GM10847 (cell line): ENCODE data around the gene CGREF1.

ENCODE experiments used
- POLR2A ChIP-seq: IDR thresholded peaks from 2 replicates; pipeline ENCODE4 v1.6.1; 2011; ENCODE audit not compliant: insufficient read length; ENCODE audit errors: extremely low read depth

Gene CGREF1

DNA sequence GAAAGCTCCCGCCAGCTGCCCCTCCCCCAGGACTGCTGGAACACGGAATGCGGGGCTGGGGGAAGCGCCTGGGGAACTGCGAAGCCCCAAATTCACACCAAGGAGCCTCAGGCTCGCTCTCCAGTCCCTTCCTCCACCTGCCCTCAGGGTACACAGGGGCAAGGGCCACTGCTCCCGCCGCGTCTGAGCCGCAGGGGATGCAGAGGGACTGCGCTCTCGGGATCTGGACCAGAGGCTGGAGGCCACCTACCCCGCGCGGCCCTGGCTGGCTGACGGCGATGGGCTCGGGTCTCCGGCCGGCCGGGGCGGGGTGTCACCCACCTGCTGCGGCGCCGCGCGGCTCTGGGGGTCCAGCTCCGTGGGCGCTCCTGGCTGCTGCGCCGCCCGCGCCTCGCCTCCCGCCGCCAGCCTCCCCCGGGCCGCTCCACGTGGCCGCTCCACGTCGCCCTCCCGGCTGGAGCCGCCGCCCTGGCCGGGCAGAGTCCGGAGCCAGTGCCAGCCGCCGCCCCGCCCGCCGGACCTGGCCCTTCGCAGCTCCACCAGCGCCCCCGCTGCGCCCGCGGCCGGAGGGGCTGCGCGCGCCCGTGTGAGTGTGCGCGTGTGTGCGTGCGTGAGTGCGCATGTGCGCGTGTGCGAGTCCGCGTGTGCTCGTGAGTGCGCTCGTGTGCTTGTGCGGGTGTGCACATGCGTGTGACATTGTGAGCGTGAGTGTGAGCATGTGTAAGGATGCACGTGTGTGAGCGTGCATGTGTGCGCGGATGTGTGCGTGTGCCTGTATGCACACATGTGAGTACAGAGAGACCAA lies at the start of gene CGREF1:
Gene CGREF1 (minus strand): TSS at position 604 of the 805 bp plus-strand sequence. CDS start 14,762 bp downstream, outside the sequence.
- no peak for TF ChIP-seq POLR2A

DNA sequence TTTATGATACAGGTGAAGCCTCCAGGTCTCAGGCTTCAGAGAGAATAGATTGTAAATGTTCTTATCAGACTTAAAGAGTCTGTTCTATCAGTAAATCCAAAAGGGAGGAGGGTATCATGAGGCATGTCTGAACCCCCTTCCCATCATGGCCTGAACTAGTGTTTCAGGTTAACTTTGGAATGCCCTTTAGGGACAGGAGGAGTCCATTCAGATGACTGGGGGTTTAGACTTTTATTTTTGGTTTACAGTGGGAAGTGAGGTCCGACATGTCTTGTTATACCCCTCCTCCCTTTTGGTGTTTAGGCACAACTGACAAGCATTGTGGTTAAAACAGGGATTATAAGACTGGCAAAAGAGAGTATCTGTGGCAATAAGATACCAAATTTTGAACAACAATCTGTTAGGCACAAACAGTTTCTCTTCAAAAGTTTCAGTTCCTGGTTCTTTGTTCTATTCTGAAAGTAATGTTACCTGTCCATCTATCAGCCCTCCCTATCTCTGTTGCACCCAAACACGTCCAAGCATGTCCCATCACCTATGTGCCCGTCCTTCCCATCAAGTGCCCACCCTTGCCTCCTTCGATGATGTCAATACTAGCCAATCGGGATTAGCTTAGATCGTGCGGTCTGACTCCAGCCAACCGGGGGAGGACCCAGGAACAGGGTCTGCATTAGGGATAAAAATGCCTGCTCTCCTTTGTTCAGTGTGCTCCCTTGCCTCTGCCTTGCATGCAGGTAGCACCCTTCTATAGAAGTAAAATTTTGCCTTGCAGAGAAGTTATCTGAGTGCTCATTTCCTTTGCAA lies 46.2 kb upstream of the CGREF1 start:
- TF ChIP-seq POLR2A = no peak

- no peak for TF ChIP-seq POLR2A
Measured at GRCh38 chr2:27162151-27163121, 43.5 kb upstream of the CGREF1 start.

DNA sequence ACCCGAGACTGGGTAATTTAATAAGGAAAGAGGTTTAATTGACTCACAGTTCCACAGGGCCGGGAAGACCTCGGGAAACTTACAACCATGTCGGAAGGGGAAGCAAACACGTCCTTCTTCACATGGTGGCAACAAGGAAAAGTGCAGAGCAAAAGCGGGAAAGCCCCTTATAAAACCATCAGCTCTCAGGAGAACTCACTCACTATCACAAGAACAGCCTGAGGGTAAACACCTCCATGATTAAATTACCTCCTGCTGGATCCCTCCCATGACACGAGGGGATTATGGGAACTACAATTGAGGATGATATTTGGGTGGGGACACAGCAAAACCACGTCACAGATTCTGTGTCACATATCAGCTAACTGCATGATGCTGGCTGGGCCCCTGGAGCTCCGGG lies 41.3 kb upstream of the CGREF1 start:
- no peak for TF ChIP-seq POLR2A

GRCh38 chr2:27159271-27159670 lies 40.3 kb upstream of the CGREF1 start:
- no peak for TF ChIP-seq POLR2A

GRCh38 chr2:27158468-27158867 lies 39.5 kb upstream of the CGREF1 start:
- TF ChIP-seq POLR2A = no peak

DNA sequence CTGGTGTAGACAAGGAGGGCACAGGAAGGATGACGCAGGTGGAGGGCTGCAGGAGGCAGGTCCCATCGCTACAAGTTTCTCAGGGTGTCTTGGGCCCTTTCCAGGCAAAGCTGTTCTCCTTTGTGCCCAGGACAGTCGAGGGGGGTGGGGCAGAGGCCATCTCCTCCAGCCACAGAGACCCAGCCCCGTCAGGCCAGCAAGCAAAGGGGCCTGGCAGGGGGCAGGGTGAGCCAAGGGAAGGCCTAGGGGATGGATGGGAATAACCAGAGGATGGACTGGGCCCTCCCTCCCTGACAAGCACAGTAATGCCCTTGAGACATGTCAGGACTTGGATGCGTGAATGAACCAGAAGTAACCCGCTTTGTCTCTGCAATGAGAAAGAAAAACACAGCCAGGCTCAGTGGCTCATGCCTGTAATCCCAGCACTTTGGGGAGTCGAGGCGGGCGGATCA lies 36.2 kb upstream of the CGREF1 start:
- no peak for TF ChIP-seq POLR2A

- TF ChIP-seq POLR2A = no peak
Measured at GRCh38 chr2:27154488-27154887, 35.6 kb upstream of the CGREF1 start.

GRCh38 chr2:27152796-27153464 lies 34.0 kb upstream of the CGREF1 start:
- no peak for TF ChIP-seq POLR2A

GRCh38 chr2:27152102-27152795 lies 33.3 kb upstream of the CGREF1 start:
- no peak for TF ChIP-seq POLR2A

- TF ChIP-seq POLR2A = no peak
Measured at GRCh38 chr2:27150639-27151230, 31.8 kb upstream of the CGREF1 start.

- TF ChIP-seq POLR2A = no peak
Measured at GRCh38 chr2:27149570-27150405, 30.9 kb upstream of the CGREF1 start.

DNA sequence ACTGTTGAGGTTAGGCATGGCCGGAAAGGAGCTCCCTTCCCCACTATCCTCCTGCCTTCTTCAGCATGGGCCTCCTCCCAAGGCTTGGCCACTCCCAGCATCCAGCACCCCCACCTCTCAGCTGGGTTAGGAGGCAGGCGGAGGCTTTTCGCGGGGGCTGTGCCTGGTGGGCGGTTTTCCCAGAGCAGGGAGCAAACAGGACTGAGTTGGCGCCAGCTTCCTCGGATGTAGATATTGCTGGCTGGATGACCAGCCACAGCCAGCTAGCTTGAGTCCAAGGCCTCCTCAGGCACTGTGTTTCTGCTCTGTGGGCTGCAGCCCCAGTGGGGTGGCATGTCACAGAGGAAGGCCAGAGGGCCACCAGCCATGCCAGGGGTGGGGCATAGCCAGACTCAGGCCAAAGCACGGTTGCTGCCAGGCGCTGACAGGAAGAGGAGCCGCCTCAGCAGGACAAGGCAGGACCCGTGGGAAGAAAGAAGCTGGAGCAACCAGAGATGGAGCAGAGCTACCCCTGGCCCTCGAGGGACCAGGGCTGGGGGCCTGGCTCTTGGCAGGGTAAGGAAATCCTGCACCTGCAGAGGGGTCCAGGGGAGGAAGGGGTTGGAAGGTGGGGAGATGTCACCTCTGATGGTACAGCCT lies 30.0 kb upstream of the CGREF1 start, which contains the start of gene TCF23:
Gene TCF23 (plus strand): TSS at position 204 of the 639 bp plus-strand sequence. CDS start 130 bp downstream, at position 334.
- TF ChIP-seq POLR2A = no peak
